Measurements from ENCODE around the gene PPFIBP1. TPM values are rescaled to one million over a fixed set of nuclear protein-coding genes. Genes with fewer than 3 reads are reported as not detected.

PPFIBP1 gene
- total RNA-seq, 2 donors from 2014 or later = 61.3 to 121 TPM

GRCh38 chr12:27502021-27502435 is 22.0 kb upstream of the PPFIBP1 start:
- Histone ChIP-seq H3K9me3 (no peaks in the 10 kb centered on the region), H3K4me3 (no peak overlapping the region), H3K27me3 (replicated peaks; ENCODE audit: insufficient read depth) (no peaks in the 10 kb centered on the region), H3K4me1 (replicated peaks) (no peaks in the 10 kb centered on the region), H3K36me3 (no peaks in the 10 kb centered on the region), H3K27ac (no peak overlapping the region)
- intact Hi-C loops (cut with DNase I) = no loop called here
- no peak for DNase-seq (ENCODE audit: low spot score)
- WGBS = 91% methylated on average over 6 of the region's 6 CpGs
- TF ChIP-seq CTCF (IDR thresholded peaks at IDR 0.05) = no peak

GRCh38 chr12:27504507-27504906 is 19.5 kb upstream of the PPFIBP1 start:
- WGBS = 97% methylated on average over 2 of the region's 2 CpGs
- H3K27ac ChIP-seq = no peak overlapping the region
- no peak for TF ChIP-seq CTCF (IDR thresholded peaks at IDR 0.05)
- no peak for TF ChIP-seq POLR2A (IDR thresholded peaks at IDR 0.05)
- TF ChIP-seq POLR2AphosphoS5 (IDR thresholded peaks at IDR 0.05) = no peak

GRCh38 chr12:27505109-27505508 is 18.9 kb upstream of the PPFIBP1 start:
- Histone ChIP-seq H3K9me3 (no peaks in the 10 kb centered on the region), H3K27me3 (replicated peaks; ENCODE audit: insufficient read depth) (no peaks in the 10 kb centered on the region), H3K4me1 (replicated peaks) (no peaks in the 10 kb centered on the region), H3K36me3 (no peaks in the 10 kb centered on the region), H3K4me3 (no peak overlapping the region), H3K27ac (no peak overlapping the region)
- intact Hi-C loops (cut with DNase I) = no loop called here
- 89% methylated on average over 2 of the region's 2 CpGs for WGBS
- TF ChIP-seq POLR2AphosphoS5 (IDR thresholded peaks at IDR 0.05) = no peak
- no peak for TF ChIP-seq POLR2A (IDR thresholded peaks at IDR 0.05)
- TF ChIP-seq CTCF (IDR thresholded peaks at IDR 0.05) = no peak
- no peak for DNase-seq (ENCODE audit: low spot score)

More at GRCh38 chr12:27504507-27504906, 19.5 kb upstream of the PPFIBP1 start:
- H3K4me1 ChIP-seq (replicated peaks) = no peaks in the 10 kb centered on the region
- H3K27me3 ChIP-seq (replicated peaks; ENCODE audit: insufficient read depth) = no peaks in the 10 kb centered on the region
- no peak for DNase-seq (ENCODE audit: low spot score)
- intact Hi-C loops (cut with DNase I) = no loop called here
- no peaks in the 10 kb centered on the region for H3K36me3 ChIP-seq
- no peak overlapping the region for H3K4me3 ChIP-seq
- no peaks in the 10 kb centered on the region for H3K9me3 ChIP-seq

- Histone ChIP-seq H3K9me3 (no peaks in the 10 kb centered on the region), H3K4me1 (replicated peaks) (no peaks in the 10 kb centered on the region), H3K27me3 (replicated peaks; ENCODE audit: insufficient read depth) (no peaks in the 10 kb centered on the region), H3K36me3 (no peaks in the 10 kb centered on the region), H3K4me3 (no peak overlapping the region), H3K27ac (no peak overlapping the region)
- TF ChIP-seq POLR2A (IDR thresholded peaks at IDR 0.05) (no peak), CTCF (IDR thresholded peaks at IDR 0.05) (no peak), POLR2AphosphoS5 (IDR thresholded peaks at IDR 0.05) (no peak)
- intact Hi-C loops (cut with DNase I) = no loop called here
- DNase-seq (ENCODE audit: low spot score) = no peak
Observed at GRCh38 chr12:27505761-27506160, 18.2 kb upstream of the PPFIBP1 start.

GRCh38 chr12:27506645-27507189 is 17.3 kb upstream of the PPFIBP1 start:
- H3K4me1 ChIP-seq (replicated peaks) = no peaks in the 10 kb centered on the region
- H3K36me3 ChIP-seq = no peaks in the 10 kb centered on the region
- TF ChIP-seq POLR2AphosphoS5 (IDR thresholded peaks at IDR 0.05) (no peak), CTCF (IDR thresholded peaks at IDR 0.05) (no peak), POLR2A (IDR thresholded peaks at IDR 0.05) (no peak)
- H3K9me3 ChIP-seq = no peaks in the 10 kb centered on the region
- no peak for DNase-seq (ENCODE audit: low spot score)
- intact Hi-C loops (cut with DNase I) = no loop called here
- WGBS = 85% methylated on average over 2 of the region's 2 CpGs
- H3K4me3 ChIP-seq = no peak overlapping the region
- H3K27me3 ChIP-seq (replicated peaks; ENCODE audit: insufficient read depth) = no peaks in the 10 kb centered on the region
- H3K27ac ChIP-seq = no peak overlapping the region

Measured in prostate gland (tissue), 2 donors.